ENCODE measurements around the gene RAB28. TPM values are rescaled to one million over a fixed set of nuclear protein-coding genes. Genes with fewer than 3 reads are reported as not detected.
"Not testable (repeated sequence)": the region's sequence is repeated elsewhere in the genome, so short reads cannot be mapped to it uniquely, and the experiment has no call there.

RAB28 gene
- total RNA-seq, 1 experiment from 2014 or later, result 17.1 TPM

DNA sequence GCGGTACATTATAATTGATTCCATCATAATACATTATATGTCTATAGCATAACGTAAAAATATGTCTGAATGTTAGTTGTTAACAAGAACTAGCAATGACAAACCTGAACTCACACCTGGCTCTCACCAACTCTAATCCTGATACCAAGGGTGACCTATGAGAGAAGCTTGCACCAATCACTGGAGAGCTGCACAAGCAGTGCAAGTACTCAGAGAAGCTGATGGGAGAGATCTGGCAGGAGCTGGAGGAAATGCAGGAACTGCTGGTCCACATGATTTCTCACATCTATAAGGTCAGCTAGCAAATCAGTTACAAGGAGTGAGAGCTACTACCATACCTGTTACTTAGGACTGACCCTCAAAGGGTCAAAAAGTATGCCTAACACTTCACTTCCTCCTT, 74.8 kb downstream of the RAB28 start:
- no peaks in the 10 kb centered on the region for H3K27me3 Mint-ChIP-seq (ENCODE audit: low read depth)
- H3K9me3 Mint-ChIP-seq, result peaks cover 10% of the 10 kb centered on the region
- POLR2A ChIA-PET, result no interaction called here
- no peak overlapping the region for H3K27ac Mint-ChIP-seq
- CTCF ChIA-PET, result no interaction called here
- no peak for TF ChIP-seq CREM (CRISPR knock-in tag; IDR thresholded peaks at IDR 0.05)
- no peak for TF ChIP-seq SP1 (CRISPR knock-in tag; conservative IDR thresholded peaks at IDR 0.05)
- TF ChIP-seq, protein P1, sequence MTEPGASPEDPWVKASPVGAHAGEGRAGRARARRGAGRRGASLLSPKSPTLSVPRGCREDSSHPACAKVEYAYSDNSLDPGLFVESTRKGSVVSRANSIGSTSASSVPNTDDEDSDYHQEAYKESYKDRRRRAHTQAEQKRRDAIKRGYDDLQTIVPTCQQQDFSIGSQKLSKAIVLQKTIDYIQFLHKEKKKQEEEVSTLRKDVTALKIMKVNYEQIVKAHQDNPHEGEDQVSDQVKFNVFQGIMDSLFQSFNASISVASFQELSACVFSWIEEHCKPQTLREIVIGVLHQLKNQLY (CRISPR knock-in tag; IDR thresholded peaks at IDR 0.05), result no peak
- TF ChIP-seq, protein P2, sequence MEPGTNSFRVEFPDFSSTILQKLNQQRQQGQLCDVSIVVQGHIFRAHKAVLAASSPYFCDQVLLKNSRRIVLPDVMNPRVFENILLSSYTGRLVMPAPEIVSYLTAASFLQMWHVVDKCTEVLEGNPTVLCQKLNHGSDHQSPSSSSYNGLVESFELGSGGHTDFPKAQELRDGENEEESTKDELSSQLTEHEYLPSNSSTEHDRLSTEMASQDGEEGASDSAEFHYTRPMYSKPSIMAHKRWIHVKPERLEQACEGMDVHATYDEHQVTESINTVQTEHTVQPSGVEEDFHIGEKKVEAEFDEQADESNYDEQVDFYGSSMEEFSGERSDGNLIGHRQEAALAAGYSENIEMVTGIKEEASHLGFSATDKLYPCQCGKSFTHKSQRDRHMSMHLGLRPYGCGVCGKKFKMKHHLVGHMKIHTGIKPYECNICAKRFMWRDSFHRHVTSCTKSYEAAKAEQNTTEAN (CRISPR knock-in tag; IDR thresholded peaks at IDR 0.05), result no peak
- TF ChIP-seq NR1H2 (CRISPR knock-in tag; IDR thresholded peaks at IDR 0.05), result no peak
- TF ChIP-seq, protein P3, sequence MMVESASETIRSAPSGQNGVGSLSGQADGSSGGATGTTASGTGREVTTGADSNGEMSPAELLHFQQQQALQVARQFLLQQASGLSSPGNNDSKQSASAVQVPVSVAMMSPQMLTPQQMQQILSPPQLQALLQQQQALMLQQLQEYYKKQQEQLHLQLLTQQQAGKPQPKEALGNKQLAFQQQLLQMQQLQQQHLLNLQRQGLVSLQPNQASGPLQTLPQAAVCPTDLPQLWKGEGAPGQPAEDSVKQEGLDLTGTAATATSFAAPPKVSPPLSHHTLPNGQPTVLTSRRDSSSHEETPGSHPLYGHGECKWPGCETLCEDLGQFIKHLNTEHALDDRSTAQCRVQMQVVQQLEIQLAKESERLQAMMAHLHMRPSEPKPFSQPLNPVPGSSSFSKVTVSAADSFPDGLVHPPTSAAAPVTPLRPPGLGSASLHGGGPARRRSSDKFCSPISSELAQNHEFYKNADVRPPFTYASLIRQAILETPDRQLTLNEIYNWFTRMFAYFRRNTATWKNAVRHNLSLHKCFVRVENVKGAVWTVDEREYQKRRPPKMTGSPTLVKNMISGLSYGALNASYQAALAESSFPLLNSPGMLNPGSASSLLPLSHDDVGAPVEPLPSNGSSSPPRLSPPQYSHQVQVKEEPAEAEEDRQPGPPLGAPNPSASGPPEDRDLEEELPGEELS (CRISPR knock-in tag; IDR thresholded peaks at IDR 0.05), result no peak
- TF ChIP-seq, protein P4, sequence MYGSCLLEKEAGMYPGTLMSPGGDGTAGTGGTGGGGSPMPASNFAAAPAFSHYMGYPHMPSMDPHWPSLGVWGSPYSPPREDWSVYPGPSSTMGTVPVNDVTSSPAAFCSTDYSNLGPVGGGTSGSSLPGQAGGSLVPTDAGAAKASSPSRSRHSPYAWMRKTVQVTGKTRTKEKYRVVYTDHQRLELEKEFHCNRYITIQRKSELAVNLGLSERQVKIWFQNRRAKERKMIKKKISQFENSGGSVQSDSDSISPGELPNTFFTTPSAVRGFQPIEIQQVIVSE (CRISPR knock-in tag; IDR thresholded peaks at IDR 0.05; ENCODE audit: borderline replicate concordance), result no peak
- TF ChIP-seq, protein P5, sequence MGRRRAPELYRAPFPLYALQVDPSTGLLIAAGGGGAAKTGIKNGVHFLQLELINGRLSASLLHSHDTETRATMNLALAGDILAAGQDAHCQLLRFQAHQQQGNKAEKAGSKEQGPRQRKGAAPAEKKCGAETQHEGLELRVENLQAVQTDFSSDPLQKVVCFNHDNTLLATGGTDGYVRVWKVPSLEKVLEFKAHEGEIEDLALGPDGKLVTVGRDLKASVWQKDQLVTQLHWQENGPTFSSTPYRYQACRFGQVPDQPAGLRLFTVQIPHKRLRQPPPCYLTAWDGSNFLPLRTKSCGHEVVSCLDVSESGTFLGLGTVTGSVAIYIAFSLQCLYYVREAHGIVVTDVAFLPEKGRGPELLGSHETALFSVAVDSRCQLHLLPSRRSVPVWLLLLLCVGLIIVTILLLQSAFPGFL (CRISPR knock-in tag; IDR thresholded peaks at IDR 0.05; ENCODE audit: borderline replicate concordance), result no peak
- TF ChIP-seq ZNF396 (CRISPR knock-in tag; IDR thresholded peaks at IDR 0.05; ENCODE audit: borderline replicate concordance), result no peak
- TF ChIP-seq, protein P6, sequence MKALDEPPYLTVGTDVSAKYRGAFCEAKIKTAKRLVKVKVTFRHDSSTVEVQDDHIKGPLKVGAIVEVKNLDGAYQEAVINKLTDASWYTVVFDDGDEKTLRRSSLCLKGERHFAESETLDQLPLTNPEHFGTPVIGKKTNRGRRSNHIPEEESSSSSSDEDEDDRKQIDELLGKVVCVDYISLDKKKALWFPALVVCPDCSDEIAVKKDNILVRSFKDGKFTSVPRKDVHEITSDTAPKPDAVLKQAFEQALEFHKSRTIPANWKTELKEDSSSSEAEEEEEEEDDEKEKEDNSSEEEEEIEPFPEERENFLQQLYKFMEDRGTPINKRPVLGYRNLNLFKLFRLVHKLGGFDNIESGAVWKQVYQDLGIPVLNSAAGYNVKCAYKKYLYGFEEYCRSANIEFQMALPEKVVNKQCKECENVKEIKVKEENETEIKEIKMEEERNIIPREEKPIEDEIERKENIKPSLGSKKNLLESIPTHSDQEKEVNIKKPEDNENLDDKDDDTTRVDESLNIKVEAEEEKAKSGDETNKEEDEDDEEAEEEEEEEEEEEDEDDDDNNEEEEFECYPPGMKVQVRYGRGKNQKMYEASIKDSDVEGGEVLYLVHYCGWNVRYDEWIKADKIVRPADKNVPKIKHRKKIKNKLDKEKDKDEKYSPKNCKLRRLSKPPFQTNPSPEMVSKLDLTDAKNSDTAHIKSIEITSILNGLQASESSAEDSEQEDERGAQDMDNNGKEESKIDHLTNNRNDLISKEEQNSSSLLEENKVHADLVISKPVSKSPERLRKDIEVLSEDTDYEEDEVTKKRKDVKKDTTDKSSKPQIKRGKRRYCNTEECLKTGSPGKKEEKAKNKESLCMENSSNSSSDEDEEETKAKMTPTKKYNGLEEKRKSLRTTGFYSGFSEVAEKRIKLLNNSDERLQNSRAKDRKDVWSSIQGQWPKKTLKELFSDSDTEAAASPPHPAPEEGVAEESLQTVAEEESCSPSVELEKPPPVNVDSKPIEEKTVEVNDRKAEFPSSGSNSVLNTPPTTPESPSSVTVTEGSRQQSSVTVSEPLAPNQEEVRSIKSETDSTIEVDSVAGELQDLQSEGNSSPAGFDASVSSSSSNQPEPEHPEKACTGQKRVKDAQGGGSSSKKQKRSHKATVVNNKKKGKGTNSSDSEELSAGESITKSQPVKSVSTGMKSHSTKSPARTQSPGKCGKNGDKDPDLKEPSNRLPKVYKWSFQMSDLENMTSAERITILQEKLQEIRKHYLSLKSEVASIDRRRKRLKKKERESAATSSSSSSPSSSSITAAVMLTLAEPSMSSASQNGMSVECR (CRISPR knock-in tag; IDR thresholded peaks at IDR 0.05; ENCODE audit: borderline replicate concordance), result no peak
- H3K4me3 Mint-ChIP-seq, result no peak overlapping the region
- peaks cover 3% of the 10 kb centered on the region for H3K36me3 Mint-ChIP-seq
- ATAC-seq, result no peak
- peaks cover 21% of the 10 kb centered on the region for H3K4me1 Mint-ChIP-seq
- DNase-seq (ENCODE audit: low spot score), result no peak

DNA sequence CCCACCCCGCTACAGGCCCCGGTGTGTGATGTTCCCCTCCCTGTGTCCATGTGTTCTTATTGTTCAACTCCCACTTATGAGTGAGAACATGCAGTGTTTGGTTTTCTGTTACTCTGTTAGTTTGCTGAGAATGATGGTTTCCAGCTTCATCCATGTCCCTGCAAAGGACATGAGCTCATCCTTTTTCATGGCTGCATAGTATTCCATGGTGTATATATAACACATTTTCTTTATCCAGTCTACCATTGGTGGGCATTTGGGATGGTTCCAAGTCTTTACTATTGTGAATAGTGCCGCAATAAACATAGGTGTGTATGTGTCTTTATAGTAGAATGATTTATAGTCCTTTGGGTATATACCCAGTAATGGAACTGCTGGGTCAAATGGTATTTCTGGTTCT, 78.0 kb downstream of the RAB28 start:
- H3K27ac Mint-ChIP-seq; H3K4me3 Mint-ChIP-seq; H3K36me3 Mint-ChIP-seq; POLR2A ChIA-PET; H3K27me3 Mint-ChIP-seq (ENCODE audit: low read depth); H3K4me1 Mint-ChIP-seq; ATAC-seq; DNase-seq (ENCODE audit: low spot score): not testable (repeated sequence)
- CTCF ChIA-PET, result interaction anchor here (1.2 kb wide), 1 partner anchor 25 kb away, joined by 3 read pairs; no protein-coding TSS in a partner anchor
- 0 out of 2 replicates have a peak, but pooled peaks have one; percentile 12 for TF ChIP-seq GTF2I (CRISPR knock-in tag; conservative IDR thresholded peaks at IDR 0.05)
- H3K9me3 Mint-ChIP-seq, result peaks cover 10% of the 10 kb centered on the region

DNA sequence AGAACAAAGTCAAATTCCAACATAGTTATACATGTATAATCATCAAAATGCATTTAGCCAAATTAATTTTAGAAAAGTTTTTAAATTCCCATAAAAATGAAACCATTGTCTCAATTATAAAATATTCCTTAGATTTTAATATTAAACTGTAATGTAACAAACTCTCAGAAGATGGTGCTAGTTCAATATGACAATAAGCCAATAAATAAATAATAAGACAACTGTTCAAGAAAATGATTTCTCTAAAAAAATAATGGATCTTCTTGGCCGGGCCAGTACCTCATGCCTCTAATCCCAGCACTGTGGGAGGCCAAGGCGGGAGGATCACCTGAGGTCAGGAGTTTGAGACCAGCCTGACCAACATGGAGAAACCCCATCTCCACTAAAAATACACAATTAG, 80.3 kb downstream of the RAB28 start:
- POLR2A ChIA-PET, result no interaction called here
- Mint-ChIP-seq H3K27me3 (ENCODE audit: low read depth) (no peaks in the 10 kb centered on the region), H3K4me3 (no peak overlapping the region), H3K9me3 (peaks cover 10% of the 10 kb centered on the region), H3K27ac (no peak overlapping the region), H3K36me3 (peaks cover 3% of the 10 kb centered on the region), H3K4me1 (no peaks in the 10 kb centered on the region)
- DNase-seq (ENCODE audit: low spot score) (no peak), ATAC-seq (no peak)
- CTCF ChIA-PET, result interaction anchor here (1.3 kb wide), 1 partner anchor 27 kb away, joined by 3 read pairs; no protein-coding TSS in a partner anchor
- TF ChIP-seq SMAD3 (CRISPR knock-in tag; IDR thresholded peaks at IDR 0.05; ENCODE audit: borderline replicate concordance), result no peak
- no peak for TF ChIP-seq EMX1 (CRISPR knock-in tag; IDR thresholded peaks at IDR 0.05)
- TF ChIP-seq MYBL2 (CRISPR knock-in tag; IDR thresholded peaks at IDR 0.05), result no peak
- TF ChIP-seq RELA (CRISPR knock-in tag; IDR thresholded peaks at IDR 0.05; ENCODE audit: borderline replicate concordance), result no peak
- TF ChIP-seq NR3C1 (CRISPR knock-in tag; conservative IDR thresholded peaks at IDR 0.05; ENCODE audit: low read depth), result no peak
- TF ChIP-seq, protein P5 (CRISPR knock-in tag; IDR thresholded peaks at IDR 0.05; ENCODE audit: borderline replicate concordance), result no peak
- TF ChIP-seq, protein P7, sequence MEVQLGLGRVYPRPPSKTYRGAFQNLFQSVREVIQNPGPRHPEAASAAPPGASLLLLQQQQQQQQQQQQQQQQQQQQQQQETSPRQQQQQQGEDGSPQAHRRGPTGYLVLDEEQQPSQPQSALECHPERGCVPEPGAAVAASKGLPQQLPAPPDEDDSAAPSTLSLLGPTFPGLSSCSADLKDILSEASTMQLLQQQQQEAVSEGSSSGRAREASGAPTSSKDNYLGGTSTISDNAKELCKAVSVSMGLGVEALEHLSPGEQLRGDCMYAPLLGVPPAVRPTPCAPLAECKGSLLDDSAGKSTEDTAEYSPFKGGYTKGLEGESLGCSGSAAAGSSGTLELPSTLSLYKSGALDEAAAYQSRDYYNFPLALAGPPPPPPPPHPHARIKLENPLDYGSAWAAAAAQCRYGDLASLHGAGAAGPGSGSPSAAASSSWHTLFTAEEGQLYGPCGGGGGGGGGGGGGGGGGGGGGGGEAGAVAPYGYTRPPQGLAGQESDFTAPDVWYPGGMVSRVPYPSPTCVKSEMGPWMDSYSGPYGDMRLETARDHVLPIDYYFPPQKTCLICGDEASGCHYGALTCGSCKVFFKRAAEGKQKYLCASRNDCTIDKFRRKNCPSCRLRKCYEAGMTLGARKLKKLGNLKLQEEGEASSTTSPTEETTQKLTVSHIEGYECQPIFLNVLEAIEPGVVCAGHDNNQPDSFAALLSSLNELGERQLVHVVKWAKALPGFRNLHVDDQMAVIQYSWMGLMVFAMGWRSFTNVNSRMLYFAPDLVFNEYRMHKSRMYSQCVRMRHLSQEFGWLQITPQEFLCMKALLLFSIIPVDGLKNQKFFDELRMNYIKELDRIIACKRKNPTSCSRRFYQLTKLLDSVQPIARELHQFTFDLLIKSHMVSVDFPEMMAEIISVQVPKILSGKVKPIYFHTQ (CRISPR knock-in tag; IDR thresholded peaks at IDR 0.05), result no peak
